Measurements from ENCODE around the gene ABCC9. TPM values are rescaled to one million over a fixed set of nuclear protein-coding genes. Genes with fewer than 3 reads are reported as not detected.

Gene ABCC9
- total RNA-seq, 1 donor from 2014 or later: 32.6 TPM

GRCh38 chr12:21877293-21877982 lies 63.8 kb downstream of the ABCC9 start:
- H3K36me3 ChIP-seq: no peaks in the 10 kb centered on the region
- no peaks in the 10 kb centered on the region for H3K9me3 ChIP-seq
- intact Hi-C loops (cut with DNase I): no loop called here
- TF ChIP-seq, protein P1, sequence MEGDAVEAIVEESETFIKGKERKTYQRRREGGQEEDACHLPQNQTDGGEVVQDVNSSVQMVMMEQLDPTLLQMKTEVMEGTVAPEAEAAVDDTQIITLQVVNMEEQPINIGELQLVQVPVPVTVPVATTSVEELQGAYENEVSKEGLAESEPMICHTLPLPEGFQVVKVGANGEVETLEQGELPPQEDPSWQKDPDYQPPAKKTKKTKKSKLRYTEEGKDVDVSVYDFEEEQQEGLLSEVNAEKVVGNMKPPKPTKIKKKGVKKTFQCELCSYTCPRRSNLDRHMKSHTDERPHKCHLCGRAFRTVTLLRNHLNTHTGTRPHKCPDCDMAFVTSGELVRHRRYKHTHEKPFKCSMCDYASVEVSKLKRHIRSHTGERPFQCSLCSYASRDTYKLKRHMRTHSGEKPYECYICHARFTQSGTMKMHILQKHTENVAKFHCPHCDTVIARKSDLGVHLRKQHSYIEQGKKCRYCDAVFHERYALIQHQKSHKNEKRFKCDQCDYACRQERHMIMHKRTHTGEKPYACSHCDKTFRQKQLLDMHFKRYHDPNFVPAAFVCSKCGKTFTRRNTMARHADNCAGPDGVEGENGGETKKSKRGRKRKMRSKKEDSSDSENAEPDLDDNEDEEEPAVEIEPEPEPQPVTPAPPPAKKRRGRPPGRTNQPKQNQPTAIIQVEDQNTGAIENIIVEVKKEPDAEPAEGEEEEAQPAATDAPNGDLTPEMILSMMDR (IDR thresholded peaks at IDR 0.05): no peak
- DNase-seq: no peak
- no peak for ATAC-seq
- H3K27me3 ChIP-seq: no peaks in the 10 kb centered on the region
- no peak overlapping the region for H3K27ac ChIP-seq
- H3K4me3 ChIP-seq: no peak overlapping the region
- H3K4me1 ChIP-seq: no peaks in the 10 kb centered on the region

GRCh38 chr12:21865846-21866245 lies 75.4 kb downstream of the ABCC9 start:
- TF ChIP-seq, protein P1 (IDR thresholded peaks at IDR 0.05): no peak
- H3K4me1 ChIP-seq: peaks cover 3% of the 10 kb centered on the region
- intact Hi-C loops (cut with DNase I): no loop called here
- H3K36me3 ChIP-seq: no peaks in the 10 kb centered on the region
- H3K4me3 ChIP-seq: no peak overlapping the region
- H3K9me3 ChIP-seq: no peaks in the 10 kb centered on the region
- no peaks in the 10 kb centered on the region for H3K27me3 ChIP-seq
- no peak for DNase-seq
- H3K27ac ChIP-seq: no peak overlapping the region
- no peak for ATAC-seq

DNA sequence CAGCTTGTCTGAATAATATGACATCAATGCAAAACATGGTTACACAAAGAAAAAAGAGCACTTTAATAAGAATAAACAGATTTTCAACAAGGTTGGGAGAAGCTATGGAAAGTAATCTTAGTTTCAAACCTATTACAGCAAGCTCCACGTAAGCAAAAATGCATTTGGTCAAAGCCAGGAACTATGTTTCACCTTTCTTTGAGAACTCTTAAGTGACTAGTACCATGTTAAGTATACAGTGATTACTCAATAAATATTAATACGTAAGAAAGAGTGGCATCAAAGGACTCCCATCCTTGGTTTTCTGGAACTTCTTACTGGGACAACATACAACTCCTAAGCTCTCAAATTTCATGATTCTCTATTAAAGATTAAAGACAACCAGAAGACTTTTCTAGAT lies 80.7 kb downstream of the ABCC9 start:
- Histone ChIP-seq H3K27ac (no peak overlapping the region), H3K9me3 (no peaks in the 10 kb centered on the region), H3K27me3 (no peaks in the 10 kb centered on the region), H3K4me1 (no peaks in the 10 kb centered on the region), H3K4me3 (no peak overlapping the region), H3K36me3 (no peaks in the 10 kb centered on the region)
- TF ChIP-seq, protein P1 (IDR thresholded peaks at IDR 0.05): no peak
- intact Hi-C loops (cut with DNase I): no loop called here
- DNase-seq (no peak), ATAC-seq (peak; percentile 61)

DNA sequence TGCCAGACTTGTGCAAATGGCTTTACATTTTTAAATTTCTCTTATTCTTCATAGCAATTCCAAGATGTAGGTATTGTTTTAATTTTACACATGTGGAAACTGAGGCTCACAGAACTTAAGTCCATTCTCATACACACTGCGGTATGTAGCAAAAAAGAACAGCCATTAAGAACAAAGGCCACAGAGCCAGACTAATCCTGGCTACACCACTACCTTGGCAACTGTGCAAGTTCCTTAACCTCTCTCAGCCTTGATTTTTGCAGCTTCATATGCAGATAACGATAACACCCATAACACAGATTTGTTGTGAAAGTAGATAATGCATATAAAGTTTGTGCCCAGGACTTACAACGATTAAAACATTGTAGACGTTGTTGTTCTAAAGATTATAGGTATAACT lies 81.1 kb downstream of the ABCC9 start:
- Histone ChIP-seq H3K9me3 (no peaks in the 10 kb centered on the region), H3K27me3 (no peaks in the 10 kb centered on the region), H3K4me1 (no peaks in the 10 kb centered on the region), H3K27ac (no peak overlapping the region), H3K36me3 (no peaks in the 10 kb centered on the region), H3K4me3 (no peak overlapping the region)
- intact Hi-C loops (cut with DNase I): no loop called here
- ATAC-seq: no peak
- TF ChIP-seq, protein P1 (IDR thresholded peaks at IDR 0.05): no peak
- no peak for DNase-seq

DNA sequence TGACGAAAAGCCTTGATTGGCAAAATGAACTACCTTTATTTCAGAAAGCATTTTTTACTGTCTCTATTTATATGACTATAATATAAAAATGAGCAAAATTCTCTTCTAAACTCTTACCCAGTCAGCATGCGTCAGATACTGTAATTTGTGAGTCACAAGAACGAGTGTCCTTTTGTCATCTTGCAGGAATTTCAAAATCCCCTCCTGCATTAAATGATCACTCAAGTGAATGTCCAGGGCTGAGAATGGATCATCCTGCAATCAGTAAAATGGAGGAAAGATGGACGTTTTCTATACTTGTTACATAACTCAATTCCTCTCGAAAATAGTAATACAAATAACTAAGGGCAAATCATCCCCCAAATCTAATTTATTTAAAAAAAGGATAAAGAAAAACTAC lies 89.0 kb downstream of the ABCC9 start:
- Histone ChIP-seq H3K4me3 (no peak overlapping the region), H3K9me3 (no peaks in the 10 kb centered on the region), H3K27ac (no peak overlapping the region), H3K36me3 (no peaks in the 10 kb centered on the region), H3K4me1 (no peaks in the 10 kb centered on the region), H3K27me3 (no peaks in the 10 kb centered on the region)
- no peak for ATAC-seq
- TF ChIP-seq, protein P1 (IDR thresholded peaks at IDR 0.05): no peak
- DNase-seq: no peak
- intact Hi-C loops (cut with DNase I): no loop called here

DNA sequence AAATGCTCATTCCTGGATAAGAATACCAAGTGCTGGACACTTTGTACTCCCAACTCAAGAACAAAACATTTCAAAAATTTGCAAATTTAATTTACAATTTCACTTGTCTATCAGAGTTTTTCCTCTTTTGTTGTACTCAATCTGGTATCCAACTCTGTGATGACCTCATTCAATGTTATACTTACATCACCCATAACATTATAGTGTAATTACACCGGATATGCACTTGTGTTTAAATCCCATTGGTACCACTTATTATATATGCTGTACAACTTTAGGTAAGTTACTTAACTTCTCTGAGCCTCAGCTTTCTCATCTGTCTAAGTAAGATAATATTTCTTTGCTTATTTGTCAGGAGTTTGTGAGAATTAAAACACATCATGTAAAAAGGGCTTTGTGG lies 90.1 kb downstream of the ABCC9 start:
- Histone ChIP-seq H3K36me3 (no peaks in the 10 kb centered on the region), H3K9me3 (no peaks in the 10 kb centered on the region), H3K4me1 (no peaks in the 10 kb centered on the region), H3K4me3 (no peak overlapping the region), H3K27me3 (no peaks in the 10 kb centered on the region), H3K27ac (no peak overlapping the region)
- ATAC-seq (no peak), DNase-seq (no peak)
- TF ChIP-seq, protein P1 (IDR thresholded peaks at IDR 0.05): no peak
- intact Hi-C loops (cut with DNase I): no loop called here

Measured in upper lobe of right lung (tissue), 1 donor.